ENCODE data around the gene EDAR. TPM values are rescaled to one million over a fixed set of nuclear protein-coding genes. Genes with fewer than 3 reads are reported as not detected.

EDAR gene
- total and polyA plus RNA-seq, 9 of the 15 experiments (the other 6 are each of a cell fraction or from before 2014, with no cell fraction given), result 0.01 TPM; not detected in 8

GRCh38 chr2:109020217-109020637 is 31.2 kb upstream of the EDAR start:
- no peak for DNase-seq (ENCODE audit: extremely low read depth in 1 of 4, low spot score in 3 of 4)
- ATAC-seq, result no peak

GRCh38 chr2:109018452-109018851 is 29.4 kb upstream of the EDAR start:
- Histone ChIP-seq H3K27me3 (ENCODE audit: control insufficient read depth in 2 of 2, insufficient read depth in 2 of 2, low read length in 2 of 2) (peaks cover 29 to 63% of the 10 kb centered on the region in 2 experiments), H3K4me2 (ENCODE audit: insufficient read depth, low read length) (no peak overlapping the region), H3K4me3 (no peak overlapping the region), H3K9me1 (ENCODE audit: control insufficient read depth, insufficient read depth, low read length) (no peaks in the 10 kb centered on the region), H3K4me1 (replicated peaks in 1 of 2; ENCODE audit: control insufficient read depth in 2 of 2, insufficient read depth in 2 of 2, low read length in 2 of 2) (0 out of 5 replicates have a peak, but pooled peaks cover 0 to 3% of the 10 kb centered on the region in 2 experiments), H3K79me2 (ENCODE audit: control insufficient read depth, insufficient read depth, low read length) (no peaks in the 10 kb centered on the region), H3K9me3 (replicated peaks; ENCODE audit: control insufficient read depth, insufficient read depth, low read depth, low read length) (no peaks in the 10 kb centered on the region), H3K9ac (ENCODE audit: insufficient read depth in 1 of 2, low read depth in 2 of 2, low read length in 2 of 2) (no peak overlapping the region), H3K36me3 (ENCODE audit: control insufficient read depth, insufficient read depth, low read length) (no peaks in the 10 kb centered on the region), H2AFZ (ENCODE audit: low read depth, low read length) (no peak overlapping the region), H3K27ac (ENCODE audit: extremely low read depth, low read depth, low read length) (no peak overlapping the region), H4K20me1 (replicated peaks; ENCODE audit: control insufficient read depth, insufficient read depth, low read length) (no peaks in the 10 kb centered on the region)
- ChIA-PET POLR2A (no interaction called here), CTCF (ENCODE audit: low intra/inter-chr PET ratio) (no interaction called here)
- no TSS peak for BruUV-seq (replicated peaks)
- TF ChIP-seq FOXJ3 (CRISPR knock-in tag; IDR thresholded peaks at IDR 0.05) (no peak), KLF6 (CRISPR knock-in tag; IDR thresholded peaks at IDR 0.05; ENCODE audit: borderline replicate concordance) (no peak), ZZZ3 (IDR thresholded peaks at IDR 0.05) (no peak), ZC3H4 (CRISPR knock-in tag; IDR thresholded peaks at IDR 0.05; ENCODE audit: borderline replicate concordance) (no peak), ZNF57 (CRISPR knock-in tag; IDR thresholded peaks at IDR 0.05) (no peak), ZBTB1 (CRISPR knock-in tag; IDR thresholded peaks at IDR 0.05; ENCODE audit: borderline replicate concordance, low read depth) (no peak)
- FAIRE-seq (no peak), DNase-seq (ENCODE audit: extremely low read depth in 1 of 4, low spot score in 3 of 4) (no peak), ATAC-seq (no peak)
- in situ Hi-C loops (cut with MboI), result no loop called here
- WGBS (ENCODE audit: insufficient coverage, low coverage, missing lambda C conversion rate), result 2% methylated on average over 5 of the region's 5 CpGs
- intact Hi-C loops (cut with micrococcal nuclease), result no loop called here

More at GRCh38 chr2:109020217-109020637, 31.2 kb upstream of the EDAR start:
- Histone ChIP-seq H3K9me3 (replicated peaks; ENCODE audit: control insufficient read depth, insufficient read depth, low read depth, low read length) (no peaks in the 10 kb centered on the region), H3K4me2 (ENCODE audit: insufficient read depth, low read length) (no peak overlapping the region), H3K27ac (ENCODE audit: extremely low read depth, low read depth, low read length) (no peak overlapping the region), H2AFZ (ENCODE audit: low read depth, low read length) (no peak overlapping the region), H3K79me2 (ENCODE audit: control insufficient read depth, insufficient read depth, low read length) (no peaks in the 10 kb centered on the region), H4K20me1 (replicated peaks; ENCODE audit: control insufficient read depth, insufficient read depth, low read length) (no peaks in the 10 kb centered on the region), H3K27me3 (ENCODE audit: control insufficient read depth in 2 of 2, insufficient read depth in 2 of 2, low read length in 2 of 2) (peaks cover 24 to 57% of the 10 kb centered on the region in 2 experiments), H3K36me3 (ENCODE audit: control insufficient read depth, insufficient read depth, low read length) (no peaks in the 10 kb centered on the region), H3K9ac (ENCODE audit: insufficient read depth in 1 of 2, low read depth in 2 of 2, low read length in 2 of 2) (no peak overlapping the region), H3K4me3 (no peak overlapping the region), H3K4me1 (replicated peaks in 1 of 2; ENCODE audit: control insufficient read depth in 2 of 2, insufficient read depth in 2 of 2, low read length in 2 of 2) (0 out of 5 replicates have a peak, but pooled peaks cover 0 to 3% of the 10 kb centered on the region in 2 experiments), H3K9me1 (ENCODE audit: control insufficient read depth, insufficient read depth, low read length) (no peaks in the 10 kb centered on the region)
- intact Hi-C loops (cut with micrococcal nuclease) (no loop called here), in situ Hi-C loops (cut with MboI) (no loop called here)
- CTCF ChIA-PET (ENCODE audit: low intra/inter-chr PET ratio), result no interaction called here
- no TSS peak for BruUV-seq (replicated peaks)
- WGBS (ENCODE audit: insufficient coverage, low coverage, missing lambda C conversion rate), result 0% methylated on average over 7 of the region's 7 CpGs
- no peak for TF ChIP-seq RNF2 (IDR thresholded peaks at IDR 0.05)
- TF ChIP-seq ZNF12 (CRISPR knock-in tag; IDR thresholded peaks at IDR 0.05), result no peak
- TF ChIP-seq ZNF217 (CRISPR knock-in tag; IDR thresholded peaks at IDR 0.05), result no peak
- POLR2A ChIA-PET, result no interaction called here
- FAIRE-seq, result no peak

Data from K562 (cell line).